ENCODE data around the gene CPSF4L. TPM values are rescaled to one million over a fixed set of nuclear protein-coding genes. Genes with fewer than 3 reads are reported as not detected.
A peak's percentile ranks its signal among the peaks of the same experiment; 100 is the strongest.

Gene CPSF4L
- total RNA-seq, 1 donor from 2014 or later, result not detected

DNA sequence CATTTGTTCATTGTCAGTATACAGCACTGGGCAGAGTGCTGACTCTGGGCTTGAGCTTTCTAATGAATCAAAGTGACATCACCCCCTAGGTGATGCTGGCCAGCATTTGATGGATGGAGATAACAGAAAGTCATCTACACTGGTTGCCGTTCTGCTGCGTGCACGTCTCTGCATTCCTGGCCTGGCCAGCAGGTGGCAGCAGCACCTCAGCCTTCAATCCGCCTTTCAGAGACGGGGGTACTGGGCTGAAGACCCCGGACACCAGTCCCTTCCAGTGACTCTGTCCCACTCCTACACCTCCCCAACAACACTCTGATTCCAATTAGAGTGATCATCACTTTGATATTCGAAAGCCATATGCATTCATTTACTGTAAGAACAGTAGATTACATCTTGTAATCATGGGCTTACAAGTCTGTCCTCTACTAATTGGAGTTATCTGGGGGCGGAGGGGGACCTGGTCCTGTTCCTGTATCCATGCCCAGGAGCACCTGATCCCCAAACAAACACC, 6.0 kb downstream of the CPSF4L start:
- DNase-seq (ENCODE audit: low spot score), result peak; percentile 22
- H3K36me3 Mint-ChIP-seq (ENCODE audit: low read depth), result no peaks in the 10 kb centered on the region
- H3K27me3 Mint-ChIP-seq (ENCODE audit: insufficient read depth), result no peaks in the 10 kb centered on the region
- H3K9me3 Mint-ChIP-seq, result no peaks in the 10 kb centered on the region
- H3K27ac Mint-ChIP-seq, result no peak overlapping the region
- no peaks in the 10 kb centered on the region for H3K4me1 Mint-ChIP-seq (ENCODE audit: low read depth)
- H3K4me3 Mint-ChIP-seq, result no peak overlapping the region
- intact Hi-C loops (cut with micrococcal nuclease), result loop anchor here (1.0 to 10.0 kb wide), 4 partner anchors 56 to 701 kb away; no protein-coding TSS in a partner anchor

DNA sequence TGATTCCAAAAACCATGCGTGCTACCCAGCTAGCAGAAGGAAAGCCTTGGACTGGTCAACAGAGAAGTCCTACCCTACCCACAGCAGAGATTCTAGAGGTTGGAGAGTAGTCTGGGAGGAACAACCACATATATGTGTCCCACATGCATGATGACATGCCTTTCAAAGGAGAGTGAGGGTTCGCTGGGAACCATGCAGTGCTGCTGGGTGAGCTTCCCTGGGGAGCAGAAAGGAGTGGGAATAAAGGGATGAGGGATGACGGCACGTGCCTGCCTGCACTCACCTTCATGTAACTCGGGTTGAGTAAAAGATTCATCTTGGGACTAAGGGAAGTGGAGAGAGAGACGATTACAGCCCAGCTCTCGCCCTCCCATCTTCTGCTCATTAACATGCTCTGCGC, 9.8 kb downstream of the CPSF4L start:
- no peaks in the 10 kb centered on the region for H3K36me3 Mint-ChIP-seq (ENCODE audit: low read depth)
- H3K4me1 Mint-ChIP-seq (ENCODE audit: low read depth), result no peaks in the 10 kb centered on the region
- intact Hi-C loops (cut with micrococcal nuclease), result loop anchor here (10.0 kb wide), 1 partner anchor 697 kb away; no protein-coding TSS in a partner anchor
- H3K9me3 Mint-ChIP-seq, result no peaks in the 10 kb centered on the region
- no peak for DNase-seq (ENCODE audit: low spot score)
- H3K4me3 Mint-ChIP-seq, result no peak overlapping the region
- no peak overlapping the region for H3K27ac Mint-ChIP-seq
- no peaks in the 10 kb centered on the region for H3K27me3 Mint-ChIP-seq (ENCODE audit: insufficient read depth)

DNA sequence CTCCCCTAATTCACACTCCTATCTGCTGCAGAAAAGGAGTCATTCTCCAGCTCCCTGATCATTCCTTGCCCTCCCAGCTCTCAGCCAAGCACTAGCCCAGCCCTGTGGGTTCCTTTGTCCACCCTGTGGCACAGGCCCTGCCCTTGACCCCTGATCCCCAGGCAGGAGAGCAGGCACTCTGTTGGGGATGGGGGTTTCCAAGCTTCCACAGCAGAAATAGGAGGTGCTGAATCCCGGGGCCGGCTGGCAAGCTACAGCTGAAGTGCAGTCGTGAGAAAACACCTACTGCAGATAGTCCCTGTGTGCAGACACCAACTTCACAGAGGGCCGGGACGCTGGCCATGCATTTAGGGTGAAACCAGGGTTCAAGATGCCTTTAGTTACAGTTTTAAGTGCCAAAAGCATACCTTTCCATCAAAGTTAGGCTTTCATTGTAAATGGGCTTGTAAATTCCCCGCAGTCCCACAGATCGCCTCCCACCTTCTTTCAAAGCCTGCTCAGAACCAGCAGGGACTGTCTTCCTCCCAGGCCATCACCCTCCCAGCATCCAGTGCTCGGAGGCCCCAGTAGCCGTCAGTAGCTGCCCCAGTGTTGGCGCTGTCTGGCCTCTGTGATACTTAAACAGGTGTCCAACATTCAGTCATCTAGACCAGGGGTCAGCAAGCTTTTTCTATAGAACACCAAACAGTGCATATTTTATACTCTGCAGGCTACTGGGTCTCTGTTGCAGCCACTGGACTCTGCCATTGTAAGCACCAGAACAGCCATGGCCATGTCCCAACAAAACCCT, 10.6 kb downstream of the CPSF4L start:
- no peaks in the 10 kb centered on the region for H3K9me3 Mint-ChIP-seq
- H3K27me3 Mint-ChIP-seq (ENCODE audit: insufficient read depth), result no peaks in the 10 kb centered on the region
- H3K4me3 Mint-ChIP-seq, result no peak overlapping the region
- no peak for DNase-seq (ENCODE audit: low spot score)
- H3K36me3 Mint-ChIP-seq (ENCODE audit: low read depth), result peaks cover 2% of the 10 kb centered on the region
- intact Hi-C loops (cut with micrococcal nuclease), result loop anchor here (10.0 kb wide), 1 partner anchor 696 kb away; no protein-coding TSS in a partner anchor
- H3K4me1 Mint-ChIP-seq (ENCODE audit: low read depth), result no peaks in the 10 kb centered on the region
- no peak overlapping the region for H3K27ac Mint-ChIP-seq

DNA sequence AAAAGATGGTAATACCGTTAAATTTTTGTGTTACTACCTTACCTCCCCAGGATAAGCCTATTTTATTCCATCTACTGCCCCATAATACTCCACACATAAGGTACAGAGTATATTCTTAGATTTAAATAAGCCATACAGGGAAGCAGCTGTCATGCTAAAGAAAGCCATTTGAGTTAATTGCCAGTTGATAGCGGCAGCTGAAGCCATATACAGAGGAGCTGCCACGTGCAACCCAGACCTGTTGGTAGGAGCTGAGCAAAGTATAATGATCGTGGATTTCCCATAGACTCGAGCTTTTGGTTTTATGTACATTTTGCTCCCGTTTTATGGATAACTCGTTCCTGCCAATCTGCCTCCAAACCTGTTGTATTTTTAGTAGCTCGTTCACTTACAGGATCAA, 12.0 kb downstream of the CPSF4L start:
- intact Hi-C loops (cut with micrococcal nuclease), result loop anchor here (10.0 kb wide), 1 partner anchor 695 kb away; no protein-coding TSS in a partner anchor
- H3K4me1 Mint-ChIP-seq (ENCODE audit: low read depth), result no peaks in the 10 kb centered on the region
- peaks cover 5% of the 10 kb centered on the region for H3K36me3 Mint-ChIP-seq (ENCODE audit: low read depth)
- H3K4me3 Mint-ChIP-seq, result no peak overlapping the region
- no peaks in the 10 kb centered on the region for H3K9me3 Mint-ChIP-seq
- no peak for DNase-seq (ENCODE audit: low spot score)
- no peak overlapping the region for H3K27ac Mint-ChIP-seq
- no peaks in the 10 kb centered on the region for H3K27me3 Mint-ChIP-seq (ENCODE audit: insufficient read depth)

DNA sequence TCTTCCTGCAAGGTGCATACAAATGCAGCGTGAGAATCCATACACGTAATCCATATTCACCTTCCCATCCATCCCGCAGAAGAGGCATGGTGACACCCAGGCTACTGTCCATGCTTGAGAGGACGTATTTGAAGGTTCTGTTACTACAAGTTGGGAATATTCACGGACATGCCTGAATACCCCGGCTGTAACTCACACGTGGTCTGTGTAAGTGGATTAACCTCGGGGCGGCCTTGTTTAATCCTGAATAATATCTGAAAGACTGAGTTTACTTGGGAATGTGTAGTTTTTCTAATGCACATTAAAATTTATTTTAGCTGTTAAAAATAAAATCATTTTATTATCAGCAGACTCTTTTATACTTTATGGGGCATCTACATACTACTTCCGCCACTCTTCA, 13.1 kb downstream of the CPSF4L start:
- Mint-ChIP-seq H3K27me3 (ENCODE audit: insufficient read depth) (no peaks in the 10 kb centered on the region), H3K9me3 (no peaks in the 10 kb centered on the region), H3K27ac (no peak overlapping the region), H3K4me3 (no peak overlapping the region), H3K36me3 (ENCODE audit: low read depth) (peaks cover 5% of the 10 kb centered on the region), H3K4me1 (ENCODE audit: low read depth) (no peaks in the 10 kb centered on the region)
- no peak for DNase-seq (ENCODE audit: low spot score)
- intact Hi-C loops (cut with micrococcal nuclease), result no loop called here

DNA sequence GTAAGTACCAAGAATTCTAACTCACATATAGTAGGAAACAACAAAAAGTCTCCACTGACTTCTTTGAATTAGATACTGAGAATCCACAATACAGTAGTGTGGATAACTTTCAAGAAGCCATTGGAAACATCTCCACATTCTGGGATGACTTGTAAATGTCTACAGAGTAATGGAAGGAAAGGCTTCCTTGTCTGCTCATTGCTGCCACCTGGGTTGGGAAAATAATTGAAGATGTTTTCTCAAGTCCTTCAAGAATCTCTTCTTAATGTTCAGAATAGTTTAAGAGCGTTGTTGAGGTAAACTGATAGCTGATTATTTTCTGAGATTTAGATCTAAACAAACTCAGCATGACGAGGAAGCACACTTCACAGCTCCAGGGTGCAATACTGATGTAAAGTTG, 14.0 kb downstream of the CPSF4L start:
- Mint-ChIP-seq H3K4me3 (no peak overlapping the region), H3K27ac (no peak overlapping the region), H3K4me1 (ENCODE audit: low read depth) (no peaks in the 10 kb centered on the region), H3K27me3 (ENCODE audit: insufficient read depth) (no peaks in the 10 kb centered on the region), H3K36me3 (ENCODE audit: low read depth) (peaks cover 5% of the 10 kb centered on the region), H3K9me3 (no peaks in the 10 kb centered on the region)
- intact Hi-C loops (cut with micrococcal nuclease), result no loop called here
- DNase-seq (ENCODE audit: low spot score), result no peak

DNA sequence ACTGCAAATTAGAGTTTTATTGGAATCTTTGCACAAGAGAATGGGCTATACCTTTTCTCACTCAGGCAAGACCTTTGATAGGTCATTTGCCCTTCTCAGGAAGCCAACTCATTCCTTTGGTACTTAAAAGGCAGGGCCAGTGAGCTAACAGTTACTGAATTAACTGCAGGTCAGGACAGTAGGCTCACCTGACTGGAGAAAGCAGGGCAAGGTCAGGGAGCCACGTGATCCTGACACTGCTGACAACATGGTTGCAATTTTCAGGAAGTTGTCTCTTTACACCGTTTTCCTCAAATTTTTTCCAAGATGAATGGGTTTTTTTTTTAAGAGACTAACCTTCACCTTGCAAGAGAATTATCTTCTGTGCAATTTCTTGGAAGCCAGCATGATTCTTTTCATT, 21.1 kb downstream of the CPSF4L start:
- no peak overlapping the region for H3K4me3 Mint-ChIP-seq
- no peak overlapping the region for H3K27ac Mint-ChIP-seq
- H3K27me3 Mint-ChIP-seq (ENCODE audit: insufficient read depth), result no peaks in the 10 kb centered on the region
- H3K9me3 Mint-ChIP-seq, result no peaks in the 10 kb centered on the region
- peaks cover 23% of the 10 kb centered on the region for H3K36me3 Mint-ChIP-seq (ENCODE audit: low read depth)
- H3K4me1 Mint-ChIP-seq (ENCODE audit: low read depth), result peaks cover 17% of the 10 kb centered on the region
- no peak for DNase-seq (ENCODE audit: low spot score)
- intact Hi-C loops (cut with micrococcal nuclease), result no loop called here

DNA sequence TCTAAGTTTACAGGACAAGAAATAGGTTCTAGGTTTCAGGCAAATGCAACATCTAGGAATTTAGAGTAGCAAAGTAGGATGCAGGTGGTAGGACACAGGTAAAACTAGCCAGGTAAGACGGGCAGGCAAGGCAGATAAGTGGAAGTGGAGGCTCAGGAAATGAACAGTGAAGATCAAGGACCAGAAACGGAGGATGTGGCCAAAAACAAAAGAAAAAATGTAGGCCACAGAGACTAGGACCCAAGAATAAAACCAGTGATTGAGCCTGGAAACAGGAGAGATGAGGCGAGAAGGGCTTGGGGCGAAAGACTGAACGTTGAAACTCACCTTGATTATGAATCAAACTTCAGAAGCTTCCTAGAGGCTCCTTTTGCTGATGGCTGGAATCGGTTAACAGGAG, 24.0 kb downstream of the CPSF4L start:
- Mint-ChIP-seq H3K4me1 (ENCODE audit: low read depth) (peaks cover 30% of the 10 kb centered on the region), H3K27ac (peak overlapping the region; percentile 15), H3K27me3 (ENCODE audit: insufficient read depth) (no peaks in the 10 kb centered on the region), H3K4me3 (peak overlapping the region; percentile 2), H3K9me3 (no peaks in the 10 kb centered on the region), H3K36me3 (ENCODE audit: low read depth) (peaks cover 31% of the 10 kb centered on the region)
- intact Hi-C loops (cut with micrococcal nuclease), result no loop called here
- no peak for DNase-seq (ENCODE audit: low spot score)

DNA sequence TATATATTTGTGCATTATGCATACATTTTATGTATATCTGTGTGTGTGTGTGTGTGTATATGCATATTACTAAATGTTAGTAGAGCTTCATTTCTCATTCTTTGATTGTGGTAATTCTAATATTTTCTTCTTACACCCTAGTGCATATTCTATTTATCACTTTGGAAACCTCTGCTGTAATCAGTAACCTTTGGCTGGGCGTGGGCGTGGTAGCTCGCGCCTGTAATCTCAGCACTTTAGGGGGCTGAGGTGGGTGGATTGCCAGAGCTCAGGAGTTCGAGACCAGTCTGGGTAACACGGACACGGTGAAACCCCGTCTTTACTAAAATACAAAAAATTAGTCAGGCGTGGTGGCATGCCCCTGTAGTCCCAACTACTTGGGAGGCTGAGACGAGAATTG, 26.9 kb downstream of the CPSF4L start:
- Mint-ChIP-seq H3K36me3 (ENCODE audit: low read depth) (peaks cover 25% of the 10 kb centered on the region), H3K27ac (no peak overlapping the region), H3K4me3 (peak overlapping the region; percentile 19), H3K9me3 (no peaks in the 10 kb centered on the region), H3K27me3 (ENCODE audit: insufficient read depth) (no peaks in the 10 kb centered on the region), H3K4me1 (ENCODE audit: low read depth) (peaks cover 48% of the 10 kb centered on the region)
- intact Hi-C loops (cut with micrococcal nuclease), result loop anchor here (5.0 kb wide), 2 partner anchors 642 to 978 kb away; partner anchors contain the start of gene TTYH2
- DNase-seq (ENCODE audit: low spot score), result no peak

DNA sequence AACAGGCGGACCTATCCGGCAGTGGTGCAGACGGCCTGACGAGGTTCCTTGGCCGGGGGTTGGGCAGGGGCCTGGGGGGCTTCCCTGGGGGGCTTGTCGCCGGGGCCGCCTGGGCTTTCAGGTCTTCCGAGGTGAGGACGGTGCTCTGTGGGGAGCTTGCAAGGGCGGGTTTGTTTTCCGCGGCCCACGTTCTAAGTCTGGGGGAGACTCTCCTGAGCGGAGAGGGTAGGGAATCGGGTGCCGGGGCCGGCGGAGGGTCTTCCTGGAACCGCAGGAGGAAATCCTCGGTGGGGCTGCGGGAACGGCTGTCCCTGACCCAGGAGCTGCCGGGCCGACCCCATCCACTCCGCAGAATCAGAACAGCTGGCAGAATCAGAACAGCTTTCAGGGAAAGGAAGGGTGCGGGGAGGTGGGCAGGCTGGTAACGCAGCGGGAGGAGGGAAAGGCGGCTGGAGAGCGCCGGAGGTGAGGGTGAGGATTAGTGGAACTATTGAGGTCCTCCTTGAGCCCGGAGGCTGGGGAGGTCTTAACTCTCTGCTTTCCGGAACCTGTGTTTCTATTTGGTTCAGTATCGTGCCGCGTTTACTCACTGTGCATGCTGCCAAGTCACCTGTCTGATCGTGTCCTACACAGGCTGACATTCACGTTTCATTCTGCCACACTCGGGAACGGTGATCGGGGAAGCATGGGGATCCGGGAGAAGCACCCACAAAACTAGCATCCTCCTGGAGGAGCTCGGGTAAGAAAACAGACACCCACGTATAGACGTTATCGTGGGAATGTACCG, 28.9 kb downstream of the CPSF4L start:
- Mint-ChIP-seq H3K36me3 (ENCODE audit: low read depth) (peaks cover 30% of the 10 kb centered on the region), H3K9me3 (no peaks in the 10 kb centered on the region), H3K4me3 (peak overlapping the region; percentile 97), H3K27ac (peak overlapping the region; percentile 95), H3K4me1 (ENCODE audit: low read depth) (peaks cover 56% of the 10 kb centered on the region), H3K27me3 (ENCODE audit: insufficient read depth) (no peaks in the 10 kb centered on the region)
- no peak for DNase-seq (ENCODE audit: low spot score)
- intact Hi-C loops (cut with micrococcal nuclease), result loop anchor here (1.0 to 5.0 kb wide), 7 partner anchors 22 to 980 kb away; partner anchors contain the start of genes CDC42EP4, SLC39A11 and TTYH2

DNA sequence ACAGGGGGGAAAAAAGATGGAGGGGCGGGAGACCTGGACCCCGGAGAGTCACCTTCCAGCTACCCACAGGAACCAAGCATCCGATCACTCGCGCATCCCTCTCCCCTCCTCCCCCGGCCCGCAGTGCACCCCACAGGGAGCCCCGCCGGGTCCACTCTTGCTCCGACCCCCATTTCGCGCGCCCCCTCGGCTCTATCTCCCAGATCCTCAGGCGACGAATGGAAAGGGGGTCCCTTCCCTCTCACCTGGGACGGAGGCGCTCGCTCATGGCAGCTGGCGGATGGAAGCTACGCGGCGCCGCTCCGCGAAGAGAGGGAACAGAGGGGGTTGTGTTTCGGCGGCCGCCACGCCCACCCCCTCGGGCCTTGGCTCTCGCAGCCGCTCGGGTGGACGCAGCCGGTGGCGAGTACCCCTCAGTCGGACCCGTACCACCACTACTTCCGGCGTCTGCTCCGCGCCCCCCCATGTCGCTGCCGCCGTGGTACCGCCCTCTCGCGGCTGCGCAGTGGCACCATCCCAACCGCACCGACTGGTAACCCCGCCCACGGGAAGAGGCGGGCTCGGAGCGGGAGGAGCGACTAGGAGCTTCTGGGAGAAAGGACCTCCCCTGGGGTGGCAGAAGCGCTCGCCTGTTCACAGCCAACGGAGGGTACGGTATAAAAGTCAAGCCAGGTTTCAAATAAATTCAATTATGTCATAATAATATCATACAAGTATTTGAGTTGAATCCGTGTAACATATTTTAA, 29.7 kb downstream of the CPSF4L start:
- H3K4me1 Mint-ChIP-seq (ENCODE audit: low read depth), result peaks cover 57% of the 10 kb centered on the region
- no peaks in the 10 kb centered on the region for H3K9me3 Mint-ChIP-seq
- peak overlapping the region; percentile 97 for H3K4me3 Mint-ChIP-seq
- H3K27me3 Mint-ChIP-seq (ENCODE audit: insufficient read depth), result no peaks in the 10 kb centered on the region
- peak overlapping the region; percentile 95 for H3K27ac Mint-ChIP-seq
- peak; percentile 97 for DNase-seq (ENCODE audit: low spot score)
- H3K36me3 Mint-ChIP-seq (ENCODE audit: low read depth), result peaks cover 29% of the 10 kb centered on the region
- intact Hi-C loops (cut with micrococcal nuclease), result loop anchor here (1.0 to 5.0 kb wide), 7 partner anchors 21 to 980 kb away; partner anchors contain the start of genes CDC42EP4, SLC39A11 and TTYH2

DNA sequence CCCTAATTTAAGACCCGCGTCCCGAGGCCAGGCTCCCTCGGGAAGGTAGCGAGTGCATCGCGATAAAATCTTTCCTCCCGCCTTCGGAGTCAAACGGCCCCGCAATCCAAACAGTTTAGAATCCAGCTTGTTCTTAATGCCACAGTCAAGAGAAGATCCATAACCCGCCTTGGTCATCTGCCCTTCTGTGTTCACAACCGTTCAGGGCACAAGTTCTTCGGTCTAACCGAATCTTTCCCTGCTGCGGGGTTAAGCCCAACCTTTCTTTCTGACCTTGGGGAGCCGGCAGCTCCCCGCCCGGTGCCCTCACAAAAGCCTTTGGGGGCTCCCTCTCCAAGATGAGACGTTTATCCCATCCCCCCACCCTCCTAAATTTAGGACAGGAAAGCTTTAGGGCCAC, 30.3 kb downstream of the CPSF4L start:
- H3K36me3 Mint-ChIP-seq (ENCODE audit: low read depth), result peaks cover 30% of the 10 kb centered on the region
- H3K9me3 Mint-ChIP-seq, result no peaks in the 10 kb centered on the region
- intact Hi-C loops (cut with micrococcal nuclease), result loop anchor here (5.0 kb wide), 2 partner anchors 639 to 981 kb away; partner anchors contain the start of gene TTYH2
- no peak for DNase-seq (ENCODE audit: low spot score)
- no peaks in the 10 kb centered on the region for H3K27me3 Mint-ChIP-seq (ENCODE audit: insufficient read depth)
- peak overlapping the region; percentile 95 for H3K27ac Mint-ChIP-seq
- H3K4me1 Mint-ChIP-seq (ENCODE audit: low read depth), result peaks cover 63% of the 10 kb centered on the region
- peak overlapping the region; percentile 97 for H3K4me3 Mint-ChIP-seq

Measured in activated T-helper 1 cell treated with anti-CD3 and anti-CD28 coated beads, Interleukin-12 subunit alpha, Interleukin-12 subunit beta, Interleukin-2, Interleukin-4 antibody, amounts not matched to agents 30 ng/mL and 10 ng/mL and 1 ng/mL, durations not matched to agents 14 hours and 24 hours and 36 hours (primary cell).